SK-N-SH treated with all-trans-retinoic acid at 6 μM for 48 hours (cell line): Measurements from ENCODE around the gene POLD4.

Source experiments
- ATAC-seq: fragments of 200-7000 bp; cut with Tn5 transposase; 3 replicates; pipeline ENCODE4 v1.9.1; 2020; ENCODE audit warnings: mild to moderate bottlenecking, moderate library complexity
- ARNTL ChIP-seq: fragments of 450-650 bp; formaldehyde crosslinking; IDR thresholded peaks from 2 replicates; pipeline ENCODE4 v1.5.0; 2020; ENCODE audit warnings: low read depth, mild to moderate bottlenecking, moderate library complexity, borderline replicate concordance
- BACH2 ChIP-seq: fragments of 250-450 bp; sonication (Bioruptor Pico); IDR thresholded peaks from 2 replicates; pipeline ENCODE4 v1.9.0; 2021; ENCODE audit warnings: mild to moderate bottlenecking, borderline replicate concordance
- CSDC2 ChIP-seq: fragments of 250-450 bp; sonication (Bioruptor Pico); IDR thresholded peaks from 2 replicates; pipeline ENCODE4 v1.5.0; 2020; ENCODE audit warnings: mild to moderate bottlenecking, moderate library complexity
- ESRRG ChIP-seq: fragments of 250-450 bp; sonication (Bioruptor Pico); IDR thresholded peaks from 2 replicates; pipeline ENCODE4 v1.6.1; 2021; ENCODE audit warnings: mild to moderate bottlenecking
- GLIS3 ChIP-seq: fragments of 250-450 bp; sonication (Bioruptor Pico); IDR thresholded peaks from 2 replicates; pipeline ENCODE4 v1.5.0; 2020; ENCODE audit warnings: mild to moderate bottlenecking, moderate library complexity
- ISL1 ChIP-seq: fragments of 250-450 bp; sonication (Bioruptor Pico); IDR thresholded peaks from 2 replicates; pipeline ENCODE4 v2.1.2; 2022; ENCODE audit warnings: mild to moderate bottlenecking, moderate library complexity
- OSR1 ChIP-seq: fragments of 250-450 bp; sonication (Bioruptor Pico); IDR thresholded peaks from 2 replicates; pipeline ENCODE4 v1.8.0; 2022; ENCODE audit warnings: moderate library complexity, mild to moderate bottlenecking, inconsistent platforms
- RARB ChIP-seq: fragments of 250-450 bp; sonication (Bioruptor Pico); IDR thresholded peaks from 2 replicates; pipeline ENCODE4 v1.8.0; 2021; ENCODE audit warnings: mild to moderate bottlenecking, moderate library complexity
- TCF4 ChIP-seq: fragments of 250-450 bp; sonication (Bioruptor Pico); IDR thresholded peaks from 2 replicates; pipeline ENCODE4 v1.8.0; 2021; ENCODE audit warnings: mild to moderate bottlenecking, moderate library complexity, borderline replicate concordance
- ZC3H10 ChIP-seq: fragments of 250-450 bp; sonication (Bioruptor Pico); IDR thresholded peaks from 2 replicates; pipeline ENCODE4 v1.5.1; 2021; ENCODE audit warnings: mild to moderate bottlenecking, moderate library complexity
- ZFP3 ChIP-seq: fragments of 250-450 bp; sonication (Bioruptor Pico); IDR thresholded peaks from 2 replicates; pipeline ENCODE4 v1.5.0; 2020; ENCODE audit warnings: mild to moderate bottlenecking, moderate library complexity
- ZFP30 ChIP-seq: fragments of 450-650 bp; formaldehyde crosslinking; IDR thresholded peaks from 2 replicates; pipeline ENCODE4 v1.5.0; 2022; ENCODE audit warnings: mild to moderate bottlenecking, moderate library complexity
- ZNF565 ChIP-seq: fragments of 450-650 bp; formaldehyde crosslinking; conservative IDR thresholded peaks from 2 replicates; pipeline ENCODE4 v1.5.0; 2020; ENCODE audit warnings: low read depth, mild to moderate bottlenecking, moderate library complexity
- ZNF70 ChIP-seq: fragments of 450-650 bp; formaldehyde crosslinking; IDR thresholded peaks from 2 replicates; pipeline ENCODE4 v1.5.0; 2020; ENCODE audit warnings: mild to moderate bottlenecking, moderate library complexity
- TF ChIP-seq, protein P1 (sequence below): fragments of 250-450 bp; sonication (Bioruptor Pico); IDR thresholded peaks from 2 replicates; pipeline ENCODE4 v1.8.0; 2020; ENCODE audit warnings: mild to moderate bottlenecking, moderate library complexity, borderline replicate concordance
- TF ChIP-seq, protein P2 (sequence below): fragments of 250-450 bp; sonication (Bioruptor Pico); IDR thresholded peaks from 2 replicates; pipeline ENCODE4 v1.8.0; 2021; ENCODE audit warnings: low read depth, mild to moderate bottlenecking, moderate library complexity, borderline replicate concordance
- TF ChIP-seq, protein P3 (sequence below): fragments of 250-450 bp; sonication (Bioruptor Pico); IDR thresholded peaks from 2 replicates; pipeline ENCODE4 v1.5.0; 2020; ENCODE audit warnings: mild to moderate bottlenecking, moderate library complexity
- TF ChIP-seq, protein P4 (sequence below): fragments of 250-450 bp; sonication (Bioruptor Pico); IDR thresholded peaks from 2 replicates; pipeline ENCODE4 v1.5.1; 2020; ENCODE audit warnings: low read depth, mild to moderate bottlenecking, moderate library complexity

Gene POLD4

DNA sequence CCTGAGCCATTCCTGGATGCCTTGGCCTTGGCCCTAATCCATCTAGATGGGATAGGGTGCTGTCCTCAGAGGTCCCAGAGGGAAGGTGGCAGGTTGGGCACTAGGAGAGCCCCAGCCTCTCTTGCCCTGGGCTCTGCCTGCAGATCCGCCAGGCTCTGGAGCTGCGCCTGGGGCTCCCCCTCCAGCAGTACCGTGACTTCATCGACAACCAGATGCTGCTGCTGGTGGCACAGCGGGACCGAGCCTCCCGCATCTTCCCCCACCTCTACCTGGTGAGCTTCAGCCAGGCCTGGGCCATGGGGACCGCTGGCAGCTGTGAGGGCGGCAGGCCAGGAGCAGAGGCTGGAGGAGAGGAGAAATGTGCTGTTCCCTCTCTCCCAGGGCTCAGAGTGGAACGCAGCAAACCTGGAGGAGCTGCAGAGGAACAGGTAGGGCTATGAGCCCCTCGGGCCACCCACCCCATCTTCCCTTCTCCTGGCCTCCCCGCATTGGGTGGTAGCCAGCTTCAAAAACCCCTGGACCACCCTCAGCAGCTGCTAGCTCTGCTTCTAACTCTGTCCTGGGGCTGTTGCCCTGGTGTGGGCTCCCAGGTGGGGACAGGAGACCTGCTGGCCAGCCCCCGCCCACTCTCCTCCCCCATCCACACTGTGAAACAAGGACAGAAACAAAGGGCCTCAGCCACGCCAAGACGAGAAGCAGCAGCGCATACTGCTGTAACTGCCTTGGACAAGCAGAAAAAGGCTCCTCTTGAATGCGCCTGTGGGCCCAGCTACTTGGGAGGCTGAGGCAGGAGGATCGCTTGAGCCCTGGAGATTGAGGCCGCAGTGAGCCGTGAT is 45.1 kb downstream of the POLD4 start:
- ATAC-seq, result no peak
- TF ChIP-seq ARNTL (CRISPR knock-in tag), result no peak
- no peak for TF ChIP-seq ZFP30 (CRISPR knock-in tag)
- TF ChIP-seq, protein P1, sequence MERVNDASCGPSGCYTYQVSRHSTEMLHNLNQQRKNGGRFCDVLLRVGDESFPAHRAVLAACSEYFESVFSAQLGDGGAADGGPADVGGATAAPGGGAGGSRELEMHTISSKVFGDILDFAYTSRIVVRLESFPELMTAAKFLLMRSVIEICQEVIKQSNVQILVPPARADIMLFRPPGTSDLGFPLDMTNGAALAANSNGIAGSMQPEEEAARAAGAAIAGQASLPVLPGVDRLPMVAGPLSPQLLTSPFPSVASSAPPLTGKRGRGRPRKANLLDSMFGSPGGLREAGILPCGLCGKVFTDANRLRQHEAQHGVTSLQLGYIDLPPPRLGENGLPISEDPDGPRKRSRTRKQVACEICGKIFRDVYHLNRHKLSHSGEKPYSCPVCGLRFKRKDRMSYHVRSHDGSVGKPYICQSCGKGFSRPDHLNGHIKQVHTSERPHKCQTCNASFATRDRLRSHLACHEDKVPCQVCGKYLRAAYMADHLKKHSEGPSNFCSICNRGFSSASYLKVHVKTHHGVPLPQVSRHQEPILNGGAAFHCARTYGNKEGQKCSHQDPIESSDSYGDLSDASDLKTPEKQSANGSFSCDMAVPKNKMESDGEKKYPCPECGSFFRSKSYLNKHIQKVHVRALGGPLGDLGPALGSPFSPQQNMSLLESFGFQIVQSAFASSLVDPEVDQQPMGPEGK, result no peak
- TF ChIP-seq ISL1 (CRISPR knock-in tag), result no peak
- TF ChIP-seq, protein P2, sequence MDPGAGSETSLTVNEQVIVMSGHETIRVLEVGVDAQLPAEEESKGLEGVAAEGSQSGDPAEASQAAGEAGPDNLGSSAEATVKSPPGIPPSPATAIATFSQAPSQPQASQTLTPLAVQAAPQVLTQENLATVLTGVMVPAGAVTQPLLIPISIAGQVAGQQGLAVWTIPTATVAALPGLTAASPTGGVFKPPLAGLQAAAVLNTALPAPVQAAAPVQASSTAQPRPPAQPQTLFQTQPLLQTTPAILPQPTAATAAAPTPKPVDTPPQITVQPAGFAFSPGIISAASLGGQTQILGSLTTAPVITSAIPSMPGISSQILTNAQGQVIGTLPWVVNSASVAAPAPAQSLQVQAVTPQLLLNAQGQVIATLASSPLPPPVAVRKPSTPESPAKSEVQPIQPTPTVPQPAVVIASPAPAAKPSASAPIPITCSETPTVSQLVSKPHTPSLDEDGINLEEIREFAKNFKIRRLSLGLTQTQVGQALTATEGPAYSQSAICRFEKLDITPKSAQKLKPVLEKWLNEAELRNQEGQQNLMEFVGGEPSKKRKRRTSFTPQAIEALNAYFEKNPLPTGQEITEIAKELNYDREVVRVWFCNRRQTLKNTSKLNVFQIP (CRISPR knock-in tag), result no peak
- TF ChIP-seq, protein P3, sequence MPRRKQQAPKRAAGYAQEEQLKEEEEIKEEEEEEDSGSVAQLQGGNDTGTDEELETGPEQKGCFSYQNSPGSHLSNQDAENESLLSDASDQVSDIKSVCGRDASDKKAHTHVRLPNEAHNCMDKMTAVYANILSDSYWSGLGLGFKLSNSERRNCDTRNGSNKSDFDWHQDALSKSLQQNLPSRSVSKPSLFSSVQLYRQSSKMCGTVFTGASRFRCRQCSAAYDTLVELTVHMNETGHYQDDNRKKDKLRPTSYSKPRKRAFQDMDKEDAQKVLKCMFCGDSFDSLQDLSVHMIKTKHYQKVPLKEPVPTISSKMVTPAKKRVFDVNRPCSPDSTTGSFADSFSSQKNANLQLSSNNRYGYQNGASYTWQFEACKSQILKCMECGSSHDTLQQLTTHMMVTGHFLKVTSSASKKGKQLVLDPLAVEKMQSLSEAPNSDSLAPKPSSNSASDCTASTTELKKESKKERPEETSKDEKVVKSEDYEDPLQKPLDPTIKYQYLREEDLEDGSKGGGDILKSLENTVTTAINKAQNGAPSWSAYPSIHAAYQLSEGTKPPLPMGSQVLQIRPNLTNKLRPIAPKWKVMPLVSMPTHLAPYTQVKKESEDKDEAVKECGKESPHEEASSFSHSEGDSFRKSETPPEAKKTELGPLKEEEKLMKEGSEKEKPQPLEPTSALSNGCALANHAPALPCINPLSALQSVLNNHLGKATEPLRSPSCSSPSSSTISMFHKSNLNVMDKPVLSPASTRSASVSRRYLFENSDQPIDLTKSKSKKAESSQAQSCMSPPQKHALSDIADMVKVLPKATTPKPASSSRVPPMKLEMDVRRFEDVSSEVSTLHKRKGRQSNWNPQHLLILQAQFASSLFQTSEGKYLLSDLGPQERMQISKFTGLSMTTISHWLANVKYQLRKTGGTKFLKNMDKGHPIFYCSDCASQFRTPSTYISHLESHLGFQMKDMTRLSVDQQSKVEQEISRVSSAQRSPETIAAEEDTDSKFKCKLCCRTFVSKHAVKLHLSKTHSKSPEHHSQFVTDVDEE (CRISPR knock-in tag), result no peak
- TF ChIP-seq ZNF70 (CRISPR knock-in tag), result no peak
- no peak for TF ChIP-seq CSDC2

DNA sequence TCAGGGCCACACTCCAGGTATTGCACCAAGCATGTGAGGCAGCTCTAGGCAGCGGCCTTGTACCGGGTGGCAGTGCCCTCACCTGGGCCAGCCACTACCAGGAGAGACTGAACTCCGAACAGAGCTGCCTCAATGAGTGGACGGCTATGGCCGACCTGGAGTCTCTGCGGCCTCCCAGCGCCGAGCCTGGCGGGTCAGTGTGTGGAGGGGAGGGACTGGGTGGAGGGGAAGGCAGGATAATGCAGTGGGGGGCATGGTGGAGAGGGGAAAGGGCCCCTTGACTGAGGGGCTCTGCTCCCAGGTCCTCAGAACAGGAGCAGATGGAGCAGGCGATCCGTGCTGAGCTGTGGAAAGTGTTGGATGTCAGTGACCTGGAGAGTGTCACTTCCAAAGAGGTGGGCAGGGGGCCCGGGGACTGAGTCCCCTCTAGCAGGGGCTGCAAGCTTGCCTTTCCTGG is 45.8 kb downstream of the POLD4 start:
- TF ChIP-seq ZNF70 (CRISPR knock-in tag), result no peak
- TF ChIP-seq ARNTL (CRISPR knock-in tag), result no peak
- ATAC-seq, result no peak

DNA sequence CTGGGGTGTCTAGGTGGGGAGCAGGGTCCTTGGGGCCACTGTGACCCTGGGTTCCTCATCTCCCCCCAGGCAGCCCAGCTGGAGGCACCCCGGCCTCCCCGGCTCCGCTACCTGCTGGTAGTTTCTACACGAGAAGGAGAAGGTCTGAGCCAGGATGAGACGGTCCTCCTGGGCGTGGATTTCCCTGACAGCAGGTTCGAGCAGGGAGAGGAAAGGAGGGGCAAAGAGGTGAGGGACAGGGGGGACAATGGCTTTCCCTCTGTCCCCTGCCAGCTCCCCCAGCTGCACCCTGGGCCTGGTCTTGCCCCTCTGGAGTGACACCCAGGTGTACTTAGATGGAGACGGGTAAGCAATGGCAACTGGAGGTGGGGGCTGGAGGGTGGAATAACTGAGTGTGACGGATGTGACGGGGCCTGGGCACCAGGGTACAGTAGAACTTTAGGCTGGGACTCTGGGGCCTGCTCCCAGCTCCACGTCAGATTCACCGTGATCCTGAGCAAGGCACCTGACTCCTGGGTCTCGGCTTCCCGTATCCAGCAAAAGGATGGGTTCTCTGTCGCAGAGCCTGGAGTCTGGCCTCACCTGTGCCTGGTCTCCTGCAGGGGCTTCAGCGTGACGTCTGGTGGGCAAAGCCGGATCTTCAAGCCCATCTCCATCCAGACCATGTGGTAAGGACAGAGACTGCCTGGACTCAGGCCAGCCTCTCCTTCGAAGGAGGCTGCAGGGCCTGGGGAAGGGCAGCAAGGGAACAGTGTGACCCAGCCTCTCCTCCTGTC is 46.4 kb downstream of the POLD4 start:
- ATAC-seq, result no peak
- TF ChIP-seq ESRRG (CRISPR knock-in tag) (no peak), ZNF565 (CRISPR knock-in tag) (no peak), ZC3H10 (CRISPR knock-in tag) (no peak), TCF4 (CRISPR knock-in tag) (no peak), ISL1 (CRISPR knock-in tag) (no peak), ZFP30 (CRISPR knock-in tag) (no peak), RARB (CRISPR knock-in tag) (no peak), GLIS3 (CRISPR knock-in tag) (no peak), BACH2 (no peak), ZFP3 (CRISPR knock-in tag) (no peak), CSDC2 (no peak), OSR1 (no peak)
- TF ChIP-seq, protein P2 (CRISPR knock-in tag), result no peak
- TF ChIP-seq, protein P1, result no peak
- TF ChIP-seq, protein P3 (CRISPR knock-in tag), result no peak
- TF ChIP-seq, protein P4, sequence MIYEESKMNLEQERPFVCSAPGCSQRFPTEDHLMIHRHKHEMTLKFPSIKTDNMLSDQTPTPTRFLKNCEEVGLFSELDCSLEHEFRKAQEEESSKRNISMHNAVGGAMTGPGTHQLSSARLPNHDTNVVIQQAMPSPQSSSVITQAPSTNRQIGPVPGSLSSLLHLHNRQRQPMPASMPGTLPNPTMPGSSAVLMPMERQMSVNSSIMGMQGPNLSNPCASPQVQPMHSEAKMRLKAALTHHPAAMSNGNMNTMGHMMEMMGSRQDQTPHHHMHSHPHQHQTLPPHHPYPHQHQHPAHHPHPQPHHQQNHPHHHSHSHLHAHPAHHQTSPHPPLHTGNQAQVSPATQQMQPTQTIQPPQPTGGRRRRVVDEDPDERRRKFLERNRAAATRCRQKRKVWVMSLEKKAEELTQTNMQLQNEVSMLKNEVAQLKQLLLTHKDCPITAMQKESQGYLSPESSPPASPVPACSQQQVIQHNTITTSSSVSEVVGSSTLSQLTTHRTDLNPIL, result no peak
